ENCODE results near the gene KIFC3.

The KIFC3 gene

DNA sequence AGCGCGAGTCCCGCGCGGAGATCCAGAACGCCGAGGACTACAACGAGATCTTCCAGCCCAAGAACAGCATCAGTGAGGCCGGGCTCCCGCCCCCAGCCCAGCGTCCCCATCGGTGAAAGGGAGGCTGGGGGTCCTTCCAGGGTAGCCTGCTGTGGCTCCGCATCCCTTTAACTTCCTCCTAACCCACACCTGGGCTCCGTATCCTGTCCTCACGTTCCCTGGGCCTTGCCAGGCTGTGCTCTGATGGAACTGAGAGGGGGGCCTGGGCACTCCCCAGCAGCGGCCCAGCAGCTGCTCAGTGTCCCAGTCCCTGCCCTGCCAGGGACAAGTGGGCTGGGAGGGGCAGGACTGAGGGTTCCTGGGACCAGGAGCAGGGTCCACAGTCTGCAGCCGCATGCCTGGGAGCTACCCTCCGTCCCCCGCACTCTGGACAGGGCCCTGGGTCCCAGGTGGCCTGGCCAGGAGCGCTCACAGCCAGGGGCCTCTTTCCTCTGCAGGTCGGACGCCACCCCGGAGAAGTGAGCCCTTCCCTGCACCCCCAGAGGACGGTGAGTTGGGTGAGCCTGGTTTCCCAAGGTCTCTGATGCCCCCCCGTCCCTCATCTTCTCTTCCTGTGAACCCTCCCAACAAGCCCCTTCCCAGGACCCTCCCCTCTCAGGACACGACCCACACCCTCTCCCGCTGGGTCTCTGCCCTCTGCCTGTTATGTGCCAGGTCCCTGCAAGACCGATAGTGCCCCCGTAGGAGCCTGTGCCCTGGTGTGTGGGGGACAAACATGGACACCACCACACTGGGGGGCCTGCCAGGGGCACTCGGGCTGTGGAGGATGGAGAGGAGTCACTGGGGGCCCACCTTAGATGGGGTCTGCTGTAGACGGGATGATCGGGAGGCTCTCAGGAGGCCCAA, 48.6 kb downstream of the KIFC3 start:
- H3K27ac ChIP-seq (ENCODE audit: low read length), result no peak overlapping the region

DNA sequence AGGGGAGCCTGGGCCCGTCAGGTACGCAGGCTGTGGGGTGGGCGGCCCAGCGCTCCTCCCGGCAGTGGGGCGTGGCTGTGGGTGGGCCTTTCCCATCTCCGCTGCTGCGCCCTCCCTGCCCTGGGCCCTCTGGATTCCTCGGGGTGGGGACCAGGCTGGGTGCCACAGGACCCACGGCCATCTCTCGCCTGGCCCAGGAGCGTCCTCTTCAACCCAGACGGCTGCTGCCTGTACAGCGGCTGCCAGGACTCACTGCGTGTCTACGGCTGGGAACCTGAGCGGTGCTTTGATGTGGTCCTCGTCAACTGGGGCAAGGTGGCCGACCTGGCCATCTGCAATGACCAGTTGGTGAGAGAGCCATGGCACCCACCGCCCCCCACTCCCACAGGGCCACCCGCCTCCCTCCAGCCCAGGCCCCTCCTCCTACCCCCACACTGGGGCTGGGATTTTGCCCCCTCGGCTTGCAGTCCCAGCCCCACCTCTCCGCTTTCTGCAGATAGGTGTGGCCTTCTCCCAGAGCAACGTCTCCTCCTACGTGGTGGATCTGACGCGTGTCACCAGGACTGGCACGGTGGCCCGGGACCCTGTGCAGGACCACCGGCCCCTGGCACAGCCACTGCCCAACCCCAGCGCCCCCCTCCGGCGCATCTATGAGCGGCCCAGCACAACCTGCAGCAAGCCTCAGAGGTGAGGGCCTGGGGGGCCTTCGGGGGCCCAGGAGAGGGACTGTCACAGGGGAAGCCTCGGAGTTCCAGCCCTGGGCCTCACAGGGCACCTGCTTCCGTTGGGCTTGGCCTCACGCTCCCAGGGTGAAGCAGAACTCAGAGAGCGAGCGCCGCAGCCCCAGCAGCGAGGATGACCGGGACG, 49.5 kb downstream of the KIFC3 start:
- Histone ChIP-seq H3K4me1 (ENCODE audit: control insufficient read depth, insufficient read depth, low read length) (peaks cover 2% of the 10 kb centered on the region; the same call in 1 of the 2 replicates), H3K36me3 (ENCODE audit: control insufficient read depth, insufficient read depth, low read length) (peaks cover 17% of the 10 kb centered on the region), H3K9me3 (ENCODE audit: control insufficient read depth, insufficient read depth, low read length) (no peaks in the 10 kb centered on the region), H3K4me3 (ENCODE audit: low read length) (no peak overlapping the region), H3K27ac (ENCODE audit: low read length) (no peak overlapping the region), H3K27me3 (ENCODE audit: control insufficient read depth, insufficient read depth, low read length) (no peaks in the 10 kb centered on the region)
- no peak for DNase-seq (ENCODE audit: low read depth, low spot score)
- no CpG with 5 or more reads among the region's 44 CpGs for WGBS (ENCODE audit: insufficient coverage, insufficient read length)

More for the DNA sequence above, 48.6 kb downstream of the KIFC3 start:
- DNase-seq (ENCODE audit: low read depth, low spot score), result no peak
- Histone ChIP-seq H3K4me3 (ENCODE audit: low read length) (no peak overlapping the region), H3K36me3 (ENCODE audit: control insufficient read depth, insufficient read depth, low read length) (peaks cover 17% of the 10 kb centered on the region), H3K9me3 (ENCODE audit: control insufficient read depth, insufficient read depth, low read length) (no peaks in the 10 kb centered on the region), H3K4me1 (ENCODE audit: control insufficient read depth, insufficient read depth, low read length) (peaks cover 2% of the 10 kb centered on the region; the same call in 1 of the 2 replicates), H3K27me3 (ENCODE audit: control insufficient read depth, insufficient read depth, low read length) (no peaks in the 10 kb centered on the region)
- no CpG with 5 or more reads among the region's 32 CpGs for WGBS (ENCODE audit: insufficient coverage, insufficient read length)

DNA sequence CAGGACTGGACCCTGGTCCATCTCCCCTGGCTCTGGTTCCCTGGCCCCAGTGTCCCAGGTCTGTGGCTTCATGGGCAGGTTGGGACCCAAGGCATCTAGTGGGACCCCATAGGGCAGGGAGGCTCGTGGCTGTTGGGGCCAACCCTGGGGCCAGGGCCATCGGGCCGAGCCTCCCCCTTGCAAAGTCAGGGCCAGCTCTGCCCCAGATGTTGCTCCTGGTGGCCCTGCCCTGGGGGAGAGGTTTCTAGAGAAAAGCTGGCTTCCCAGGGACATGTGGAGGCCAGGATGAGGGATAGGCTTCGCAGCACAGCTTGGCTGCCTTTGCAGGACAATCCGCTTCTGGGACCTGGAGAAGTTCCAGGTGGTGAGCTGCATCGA, 50.1 kb downstream of the KIFC3 start:
- no CpG with 5 or more reads among the region's 6 CpGs for WGBS (ENCODE audit: insufficient coverage, insufficient read length)
- Histone ChIP-seq H3K27me3 (ENCODE audit: control insufficient read depth, insufficient read depth, low read length) (no peaks in the 10 kb centered on the region), H3K4me3 (ENCODE audit: low read length) (no peak overlapping the region), H3K4me1 (ENCODE audit: control insufficient read depth, insufficient read depth, low read length) (no peaks in the 10 kb centered on the region), H3K36me3 (ENCODE audit: control insufficient read depth, insufficient read depth, low read length) (peaks cover 21% of the 10 kb centered on the region), H3K27ac (ENCODE audit: low read length) (no peak overlapping the region), H3K9me3 (ENCODE audit: control insufficient read depth, insufficient read depth, low read length) (no peaks in the 10 kb centered on the region)
- no peak for DNase-seq (ENCODE audit: low read depth, low spot score)

DNA sequence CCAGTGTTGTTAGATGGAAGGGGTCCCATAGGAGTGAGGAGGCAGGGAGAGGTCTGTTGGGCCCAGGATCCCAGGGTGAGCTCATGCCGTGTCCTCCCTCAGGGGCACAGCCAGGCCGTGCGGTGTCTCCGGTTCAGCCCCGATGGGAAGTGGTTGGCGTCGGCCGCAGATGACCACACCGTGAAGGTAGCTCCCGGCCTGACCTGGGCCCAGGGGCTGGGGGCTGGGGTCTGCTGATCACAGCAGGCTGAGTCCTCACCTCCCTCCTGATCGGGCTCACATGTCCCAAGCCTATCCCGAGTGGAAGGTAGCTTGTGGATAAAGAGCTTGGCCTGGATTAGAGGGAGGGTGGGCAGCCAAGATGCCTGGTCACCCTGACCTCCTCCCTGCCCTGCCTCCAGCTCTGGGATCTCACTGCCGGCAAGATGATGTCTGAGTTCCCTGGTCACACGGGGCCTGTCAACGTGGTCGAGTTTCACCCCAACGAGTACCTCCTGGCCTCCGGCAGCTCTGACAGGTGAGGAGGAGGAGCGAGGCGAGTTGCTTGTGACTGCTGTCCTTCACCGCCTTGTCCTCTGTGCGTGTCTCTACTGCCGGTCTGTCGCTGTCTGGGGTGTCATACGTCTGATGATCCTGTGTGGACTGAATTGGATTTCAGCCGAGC, 50.6 kb downstream of the KIFC3 start:
- Histone ChIP-seq H3K4me3 (ENCODE audit: low read length) (no peak overlapping the region), H3K9me3 (ENCODE audit: control insufficient read depth, insufficient read depth, low read length) (no peaks in the 10 kb centered on the region), H3K4me1 (ENCODE audit: control insufficient read depth, insufficient read depth, low read length) (no peaks in the 10 kb centered on the region), H3K27ac (ENCODE audit: low read length) (no peak overlapping the region), H3K36me3 (ENCODE audit: control insufficient read depth, insufficient read depth, low read length) (peaks cover 21% of the 10 kb centered on the region), H3K27me3 (ENCODE audit: control insufficient read depth, insufficient read depth, low read length) (no peaks in the 10 kb centered on the region)
- no peak for DNase-seq (ENCODE audit: low read depth, low spot score)
- WGBS (ENCODE audit: insufficient coverage, insufficient read length), result no CpG with 5 or more reads among the region's 26 CpGs

DNA sequence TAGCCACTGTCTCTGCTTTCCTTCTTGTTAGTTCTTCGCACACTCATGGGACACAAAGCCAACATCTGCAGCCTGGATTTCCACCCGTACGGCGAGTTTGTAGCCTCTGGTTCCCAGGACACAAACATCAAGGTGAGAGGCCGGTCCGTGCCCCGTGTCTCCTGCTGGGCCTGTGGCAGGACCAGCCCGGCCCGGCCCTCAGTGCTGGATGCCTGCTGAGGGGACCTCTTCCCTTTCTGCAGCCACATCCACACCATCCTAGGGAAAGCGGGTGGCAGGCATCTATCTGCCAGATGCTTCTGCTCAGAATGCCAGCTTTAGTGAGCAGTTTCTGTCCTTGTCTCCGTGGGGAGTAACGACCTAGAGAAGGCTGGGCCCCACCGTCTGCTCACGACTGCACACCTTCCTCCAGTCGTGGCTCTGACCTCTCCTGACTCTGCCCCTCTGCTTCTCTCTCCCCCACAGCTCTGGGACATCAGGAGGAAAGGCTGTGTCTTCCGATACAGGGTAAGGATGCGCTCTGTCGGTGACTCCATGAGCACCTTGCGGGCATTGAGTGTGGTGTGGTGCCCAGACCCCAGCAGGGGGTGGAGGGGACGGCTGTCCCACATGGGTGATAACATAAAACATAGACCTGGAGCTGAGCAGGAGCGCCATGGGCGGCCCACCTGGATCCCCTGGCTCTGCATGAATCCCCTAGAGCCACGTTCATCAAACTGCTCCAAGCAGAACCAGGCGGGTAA, 51.3 kb downstream of the KIFC3 start:
- no peaks in the 10 kb centered on the region for H3K9me3 ChIP-seq (ENCODE audit: control insufficient read depth, insufficient read depth, low read length)
- no peaks in the 10 kb centered on the region for H3K4me1 ChIP-seq (ENCODE audit: control insufficient read depth, insufficient read depth, low read length)
- H3K27ac ChIP-seq (ENCODE audit: low read length), result no peak overlapping the region
- H3K4me3 ChIP-seq (ENCODE audit: low read length), result no peak overlapping the region
- WGBS (ENCODE audit: insufficient coverage, insufficient read length), result no CpG with 5 or more reads among the region's 24 CpGs
- no peaks in the 10 kb centered on the region for H3K27me3 ChIP-seq (ENCODE audit: control insufficient read depth, insufficient read depth, low read length)
- peaks cover 18% of the 10 kb centered on the region for H3K36me3 ChIP-seq (ENCODE audit: control insufficient read depth, insufficient read depth, low read length)
- DNase-seq (ENCODE audit: low read depth, low spot score), result no peak

DNA sequence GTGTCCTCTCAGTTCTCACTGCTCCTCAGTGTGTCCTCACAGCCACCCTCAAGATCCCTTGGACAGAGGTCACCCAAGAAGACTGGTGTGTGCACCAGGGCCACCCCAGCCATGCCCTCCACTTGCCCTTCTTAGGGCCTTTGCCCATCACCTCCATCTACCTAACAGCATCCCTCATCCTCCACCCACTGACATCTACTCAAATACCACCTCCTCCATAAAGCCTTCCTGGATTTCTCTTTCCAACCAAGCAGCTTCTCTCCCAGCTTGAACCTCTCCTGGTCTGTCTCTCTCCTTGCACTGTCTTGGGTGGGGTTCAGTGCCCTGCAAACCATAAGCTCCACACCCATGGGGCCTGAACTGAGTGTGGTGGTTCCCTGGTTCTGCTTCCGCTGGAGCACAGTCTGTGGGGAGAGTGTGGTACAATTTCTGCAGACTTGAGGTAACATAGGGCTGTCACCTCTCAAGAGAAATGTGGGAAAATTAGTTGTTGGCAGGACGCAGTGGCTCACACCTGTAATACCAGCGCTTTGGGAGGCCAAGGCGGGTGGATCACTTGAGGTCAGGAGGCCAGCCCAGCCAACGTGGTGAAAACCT, 52.3 kb downstream of the KIFC3 start:
- WGBS (ENCODE audit: insufficient coverage, insufficient read length), result no CpG with 5 or more reads among the region's 5 CpGs
- Histone ChIP-seq H3K4me1 (ENCODE audit: control insufficient read depth, insufficient read depth, low read length) (no peaks in the 10 kb centered on the region), H3K9me3 (ENCODE audit: control insufficient read depth, insufficient read depth, low read length) (no peaks in the 10 kb centered on the region), H3K4me3 (ENCODE audit: low read length) (no peak overlapping the region), H3K27ac (ENCODE audit: low read length) (no peak overlapping the region), H3K36me3 (ENCODE audit: control insufficient read depth, insufficient read depth, low read length) (peaks cover 10% of the 10 kb centered on the region), H3K27me3 (ENCODE audit: control insufficient read depth, insufficient read depth, low read length) (no peaks in the 10 kb centered on the region)
- DNase-seq (ENCODE audit: low read depth, low spot score), result no peak

DNA sequence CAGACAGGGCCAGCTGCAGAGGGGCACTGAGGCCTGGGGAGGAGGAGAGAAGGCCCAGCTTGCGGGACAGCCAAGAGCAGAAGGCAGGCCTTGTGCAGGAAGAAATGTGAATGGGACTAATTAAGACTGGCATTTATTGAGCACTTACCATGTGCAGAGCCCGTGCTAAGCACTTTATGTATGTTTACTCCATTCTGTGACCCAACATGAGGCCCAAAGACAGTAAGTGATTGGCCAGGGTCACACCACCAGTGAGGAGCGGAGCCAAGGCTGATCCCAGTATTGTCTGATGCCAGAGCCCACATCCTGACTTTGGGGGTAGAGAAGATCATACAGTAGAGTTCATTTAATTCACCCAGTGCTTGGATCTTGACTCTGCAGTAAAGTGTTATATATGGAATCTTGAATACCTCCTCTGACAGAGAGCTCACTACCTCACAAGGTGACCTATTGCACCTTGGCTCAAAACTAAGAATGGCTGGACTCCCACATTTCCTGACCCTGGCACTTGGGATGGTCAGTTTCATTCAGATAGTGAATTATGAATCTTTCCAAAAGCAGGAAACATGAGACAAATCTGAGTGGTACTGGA, 53.1 kb downstream of the KIFC3 start:
- DNase-seq (ENCODE audit: low read depth, low spot score), result no peak
- WGBS (ENCODE audit: insufficient coverage, insufficient read length), result no CpG with 5 or more reads among the region's 3 CpGs
- no peaks in the 10 kb centered on the region for H3K4me1 ChIP-seq (ENCODE audit: control insufficient read depth, insufficient read depth, low read length)
- no peaks in the 10 kb centered on the region for H3K9me3 ChIP-seq (ENCODE audit: control insufficient read depth, insufficient read depth, low read length)
- H3K27ac ChIP-seq (ENCODE audit: low read length), result no peak overlapping the region
- H3K27me3 ChIP-seq (ENCODE audit: control insufficient read depth, insufficient read depth, low read length), result no peaks in the 10 kb centered on the region
- H3K4me3 ChIP-seq (ENCODE audit: low read length), result no peak overlapping the region
- peaks cover 10% of the 10 kb centered on the region for H3K36me3 ChIP-seq (ENCODE audit: control insufficient read depth, insufficient read depth, low read length)

DNA sequence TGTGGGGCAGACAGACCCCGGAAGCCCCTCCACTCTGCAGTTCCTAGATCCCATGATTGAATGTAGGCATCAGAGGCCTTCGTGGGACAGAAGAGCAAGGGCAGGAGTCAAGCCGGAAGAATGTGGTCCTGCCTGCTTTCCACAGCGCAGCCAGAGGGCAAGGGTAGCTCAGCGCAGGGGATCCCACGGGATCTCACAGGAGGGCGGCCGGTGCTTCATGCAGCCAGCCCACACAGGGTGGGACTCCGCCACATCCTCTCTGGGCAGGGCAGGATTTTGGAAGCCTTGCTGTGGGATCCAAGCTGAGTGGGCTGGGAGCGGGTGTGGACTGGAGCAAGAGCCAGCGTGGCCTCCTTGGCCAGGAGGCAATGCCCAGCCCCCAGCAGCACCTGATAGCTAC, 53.7 kb downstream of the KIFC3 start:
- H3K4me3 ChIP-seq (ENCODE audit: low read length), result no peak overlapping the region
- H3K36me3 ChIP-seq (ENCODE audit: control insufficient read depth, insufficient read depth, low read length), result peaks cover 10% of the 10 kb centered on the region
- no peak overlapping the region for H3K27ac ChIP-seq (ENCODE audit: low read length)
- WGBS (ENCODE audit: insufficient coverage, insufficient read length), result no CpG with 5 or more reads among the region's 11 CpGs
- no peaks in the 10 kb centered on the region for H3K27me3 ChIP-seq (ENCODE audit: control insufficient read depth, insufficient read depth, low read length)
- no peak for DNase-seq (ENCODE audit: low read depth, low spot score)
- H3K9me3 ChIP-seq (ENCODE audit: control insufficient read depth, insufficient read depth, low read length), result no peaks in the 10 kb centered on the region
- H3K4me1 ChIP-seq (ENCODE audit: control insufficient read depth, insufficient read depth, low read length), result no peaks in the 10 kb centered on the region

DNA sequence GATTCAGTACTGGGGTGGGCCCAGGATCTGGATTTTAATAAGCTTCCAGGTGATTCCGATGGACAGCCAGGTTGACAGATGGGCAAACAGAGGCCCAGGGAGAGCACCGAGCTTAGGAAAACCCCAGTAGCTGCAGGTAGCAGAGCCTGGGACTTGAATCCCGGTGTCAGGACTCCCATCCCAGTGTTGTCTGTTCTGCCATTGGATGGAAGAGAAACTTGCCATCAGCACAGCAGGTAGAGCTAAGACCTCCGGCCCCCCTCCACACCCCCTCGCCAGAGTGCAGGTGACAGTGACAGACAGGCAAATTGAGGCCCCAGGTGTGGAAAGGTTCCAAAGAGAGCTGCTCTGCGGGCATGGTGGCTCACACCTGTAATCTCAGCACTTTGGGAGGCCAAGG, 54.3 kb downstream of the KIFC3 start:
- Histone ChIP-seq H3K27ac (ENCODE audit: low read length) (no peak overlapping the region), H3K36me3 (ENCODE audit: control insufficient read depth, insufficient read depth, low read length) (peaks cover 10% of the 10 kb centered on the region), H3K27me3 (ENCODE audit: control insufficient read depth, insufficient read depth, low read length) (no peaks in the 10 kb centered on the region), H3K4me3 (ENCODE audit: low read length) (no peak overlapping the region), H3K4me1 (ENCODE audit: control insufficient read depth, insufficient read depth, low read length) (no peaks in the 10 kb centered on the region), H3K9me3 (ENCODE audit: control insufficient read depth, insufficient read depth, low read length) (no peaks in the 10 kb centered on the region)
- WGBS (ENCODE audit: insufficient coverage, insufficient read length), result no CpG with 5 or more reads among the region's 6 CpGs
- no peak for DNase-seq (ENCODE audit: low read depth, low spot score)
